ENCODE measurements around the gene MEGF6. TPM values are rescaled to one million over a fixed set of nuclear protein-coding genes. Genes with fewer than 3 reads are reported as not detected.
A peak's percentile ranks its signal among the peaks of the same experiment; 100 is the strongest.

Gene MEGF6
- total RNA-seq, 1 donor from 2014 or later, result 64.7 TPM

- H3K4me1 Mint-ChIP-seq (ENCODE audit: low read depth, unreplicated experiment), result peaks cover 9% of the 10 kb centered on the region
- DNase-seq, result peak; percentile 14
- TF ChIP-seq CTCF (IDR thresholded peaks at IDR 0.05; ENCODE audit: partially characterized antibody, unreplicated experiment), result no peak
- peak overlapping the region; percentile 68 for H3K4me3 Mint-ChIP-seq (ENCODE audit: unreplicated experiment)
- no peaks in the 10 kb centered on the region for H3K9me3 Mint-ChIP-seq (ENCODE audit: unreplicated experiment)
- H3K36me3 Mint-ChIP-seq (ENCODE audit: unreplicated experiment), result no peaks in the 10 kb centered on the region
- peak overlapping the region; percentile 77 for H3K27ac Mint-ChIP-seq (ENCODE audit: unreplicated experiment)
- peaks cover 7% of the 10 kb centered on the region for H3K27me3 Mint-ChIP-seq (ENCODE audit: unreplicated experiment)
Measured at GRCh38 chr1:3470650-3471355, 140.5 kb downstream of the MEGF6 start.

- Mint-ChIP-seq H3K36me3 (ENCODE audit: unreplicated experiment) (no peaks in the 10 kb centered on the region), H3K4me1 (ENCODE audit: low read depth, unreplicated experiment) (peaks cover 9% of the 10 kb centered on the region), H3K27me3 (ENCODE audit: unreplicated experiment) (peaks cover 9% of the 10 kb centered on the region), H3K4me3 (ENCODE audit: unreplicated experiment) (peak overlapping the region; percentile 68), H3K9me3 (ENCODE audit: unreplicated experiment) (no peaks in the 10 kb centered on the region), H3K27ac (ENCODE audit: unreplicated experiment) (peak overlapping the region; percentile 77)
- no peak for TF ChIP-seq CTCF (IDR thresholded peaks at IDR 0.05; ENCODE audit: partially characterized antibody, unreplicated experiment)
- DNase-seq, result peak; percentile 9
Measured at GRCh38 chr1:3469849-3470649, 141.3 kb downstream of the MEGF6 start.

GRCh38 chr1:3469104-3469848, 142.0 kb downstream of the MEGF6 start:
- no peaks in the 10 kb centered on the region for H3K9me3 Mint-ChIP-seq (ENCODE audit: unreplicated experiment)
- no peak overlapping the region for H3K27ac Mint-ChIP-seq (ENCODE audit: unreplicated experiment)
- H3K4me3 Mint-ChIP-seq (ENCODE audit: unreplicated experiment), result no peak overlapping the region
- TF ChIP-seq CTCF (IDR thresholded peaks at IDR 0.05; ENCODE audit: partially characterized antibody, unreplicated experiment), result no peak
- H3K27me3 Mint-ChIP-seq (ENCODE audit: unreplicated experiment), result peaks cover 9% of the 10 kb centered on the region
- peak; percentile 14 for DNase-seq
- H3K4me1 Mint-ChIP-seq (ENCODE audit: low read depth, unreplicated experiment), result peaks cover 9% of the 10 kb centered on the region
- H3K36me3 Mint-ChIP-seq (ENCODE audit: unreplicated experiment), result no peaks in the 10 kb centered on the region

- H3K27ac Mint-ChIP-seq (ENCODE audit: unreplicated experiment), result no peak overlapping the region
- no peaks in the 10 kb centered on the region for H3K9me3 Mint-ChIP-seq (ENCODE audit: unreplicated experiment)
- peak; percentile 15 for DNase-seq
- peaks cover 9% of the 10 kb centered on the region for H3K4me1 Mint-ChIP-seq (ENCODE audit: low read depth, unreplicated experiment)
- no peaks in the 10 kb centered on the region for H3K36me3 Mint-ChIP-seq (ENCODE audit: unreplicated experiment)
- no peak overlapping the region for H3K4me3 Mint-ChIP-seq (ENCODE audit: unreplicated experiment)
- TF ChIP-seq CTCF (IDR thresholded peaks at IDR 0.05; ENCODE audit: partially characterized antibody, unreplicated experiment), result no peak
- H3K27me3 Mint-ChIP-seq (ENCODE audit: unreplicated experiment), result peaks cover 9% of the 10 kb centered on the region
Measured at GRCh38 chr1:3468236-3469103, 142.8 kb downstream of the MEGF6 start.
